ENCODE results near the gene SLC49A3.
"Not testable (repeated sequence)": the region's sequence is repeated elsewhere in the genome, so short reads cannot be mapped to it uniquely, and the experiment has no call there.

The SLC49A3 gene

GRCh38 chr4:721261-722168 lies 32.6 kb upstream of the SLC49A3 start:
- DNase-seq: no peak

GRCh38 chr4:720111-720860 lies 31.3 kb upstream of the SLC49A3 start:
- no peak for DNase-seq

- DNase-seq: no peak
Observed at GRCh38 chr4:718460-718859, 29.5 kb upstream of the SLC49A3 start.

DNA sequence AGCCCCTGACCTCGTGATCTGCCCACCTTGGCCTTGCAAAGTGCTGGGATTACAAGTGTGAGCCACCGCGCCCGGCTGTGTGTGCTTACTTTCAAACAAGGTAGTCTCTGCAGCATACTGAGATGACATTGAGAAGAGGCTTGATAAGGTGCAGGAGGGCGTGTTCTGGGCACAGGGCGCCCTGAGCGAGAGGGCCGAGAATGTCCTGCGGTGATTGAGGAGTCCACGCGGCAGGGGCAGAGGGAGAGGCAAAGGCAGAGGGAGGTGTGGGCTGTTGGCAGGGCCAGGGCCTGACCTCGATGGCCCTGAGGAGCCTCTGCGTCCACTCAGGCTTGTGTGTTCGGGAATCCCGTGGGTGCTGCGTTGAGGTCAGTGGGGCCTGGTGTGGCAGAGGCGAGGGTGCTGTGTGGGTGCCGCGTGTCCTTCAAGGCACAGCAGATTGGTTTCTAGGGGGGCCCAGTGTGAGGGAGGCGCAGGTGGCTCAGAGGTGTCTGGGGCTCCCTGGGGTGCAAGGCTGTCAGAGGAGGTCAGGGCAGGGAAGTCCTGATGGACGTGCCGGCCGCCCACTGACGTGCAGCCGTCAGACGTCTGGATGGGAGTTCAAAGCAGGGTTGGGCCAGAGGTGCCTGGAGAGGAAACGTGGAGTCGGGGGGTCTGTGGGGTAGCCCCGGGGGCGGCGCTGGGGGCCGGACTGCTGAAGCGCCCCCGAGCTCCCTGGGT lies 28.8 kb upstream of the SLC49A3 start:
- no peak for DNase-seq

- DNase-seq: no peak
Observed at GRCh38 chr4:714087-714486, 25.1 kb upstream of the SLC49A3 start.

DNA sequence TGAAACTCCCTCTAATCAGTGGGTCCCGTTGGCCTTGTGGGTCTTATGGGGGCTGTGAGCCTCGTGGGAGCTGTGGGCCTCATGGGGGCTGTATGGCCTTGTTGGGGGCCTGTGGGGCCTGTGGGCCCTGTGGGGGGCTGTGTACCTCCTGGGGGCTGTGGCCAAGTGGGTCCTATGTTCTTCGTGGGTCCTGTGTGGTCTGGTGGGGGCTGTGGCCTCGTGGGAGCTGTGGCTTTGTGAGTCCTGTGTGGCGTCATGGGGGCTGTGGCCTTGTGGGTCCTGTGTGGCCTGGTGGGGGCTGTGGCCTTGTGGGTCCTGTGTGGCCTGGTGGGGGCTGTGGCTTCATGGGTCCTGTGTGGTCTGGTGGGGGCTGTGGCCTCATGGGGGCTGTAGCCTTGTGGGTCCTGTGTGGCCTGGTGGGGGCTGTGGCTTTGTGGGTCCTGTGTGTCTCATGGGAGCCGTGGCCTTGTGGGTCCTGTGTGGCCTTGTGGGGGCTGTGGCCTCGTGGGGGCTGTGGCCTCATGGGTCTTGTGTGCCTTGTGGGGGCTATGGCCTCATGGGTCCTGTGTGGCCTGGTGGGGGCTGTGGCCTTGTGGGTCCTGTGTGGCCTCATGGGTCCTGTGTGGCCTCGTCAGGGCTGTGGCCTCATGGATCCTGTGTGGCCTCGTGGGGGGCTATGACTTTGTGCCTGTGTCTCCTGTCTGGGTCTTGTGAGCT lies 24.1 kb upstream of the SLC49A3 start:
- no peak for DNase-seq

- no peak for DNase-seq
Observed at GRCh38 chr4:712093-712492, 23.1 kb upstream of the SLC49A3 start.

GRCh38 chr4:710916-711315 lies 22.0 kb upstream of the SLC49A3 start:
- no peak for DNase-seq

GRCh38 chr4:710116-710515 lies 21.2 kb upstream of the SLC49A3 start:
- DNase-seq: no peak

DNA sequence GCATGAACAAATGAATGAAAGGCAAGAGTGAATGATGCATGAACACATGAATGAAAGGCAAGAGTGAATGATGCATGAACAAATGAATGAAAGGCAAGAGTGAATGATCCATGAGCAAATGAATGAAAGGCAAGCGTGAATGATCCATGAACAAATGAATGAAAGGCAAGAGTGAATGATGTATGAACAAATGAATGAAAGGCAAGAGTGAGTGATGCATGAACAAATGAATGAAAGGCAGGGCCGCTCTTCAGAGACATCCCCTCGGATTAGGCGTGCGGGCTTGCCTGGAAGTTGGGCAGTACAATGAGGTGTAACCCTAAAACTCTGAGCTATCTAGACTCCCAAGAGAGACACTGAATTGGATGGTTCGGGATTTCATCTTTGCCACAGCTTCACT lies 20.4 kb upstream of the SLC49A3 start:
- no peak for DNase-seq

- DNase-seq: no peak
Observed at GRCh38 chr4:708631-708933, 19.6 kb upstream of the SLC49A3 start.

DNA sequence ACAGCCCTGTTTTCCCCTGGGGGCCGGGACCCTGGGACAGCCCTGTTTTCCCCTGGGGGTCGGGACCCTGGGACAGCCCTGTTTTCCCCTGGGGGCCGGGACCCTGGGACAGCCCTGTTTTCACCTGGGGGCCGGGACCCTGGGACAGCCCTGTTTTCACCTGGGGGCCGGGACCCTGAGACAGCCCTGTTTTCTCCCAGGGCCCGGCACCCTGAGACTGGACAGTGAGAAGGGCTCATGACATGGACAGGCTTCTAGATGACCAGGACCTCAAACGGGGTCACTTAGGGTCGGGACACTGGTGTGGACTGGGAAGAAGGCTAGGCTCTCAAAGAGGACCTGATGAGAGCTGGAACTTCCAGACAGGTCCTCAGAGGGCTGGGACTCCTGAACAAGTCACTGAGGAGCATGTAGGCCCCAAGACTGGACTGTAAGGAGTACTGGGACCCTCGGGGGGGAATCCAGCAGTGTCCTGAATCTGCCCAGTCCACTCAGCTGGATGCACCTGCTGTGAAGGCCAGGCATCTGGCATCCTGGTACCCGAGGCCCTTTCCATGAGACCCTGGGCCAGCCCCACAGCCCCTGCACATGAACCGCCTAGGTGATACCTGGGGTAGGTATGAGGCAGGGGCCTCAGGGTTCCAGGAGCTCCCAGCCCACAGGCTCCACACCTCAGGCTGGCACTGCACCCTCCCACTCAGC lies 19.1 kb upstream of the SLC49A3 start:
- DNase-seq: no peak

DNA sequence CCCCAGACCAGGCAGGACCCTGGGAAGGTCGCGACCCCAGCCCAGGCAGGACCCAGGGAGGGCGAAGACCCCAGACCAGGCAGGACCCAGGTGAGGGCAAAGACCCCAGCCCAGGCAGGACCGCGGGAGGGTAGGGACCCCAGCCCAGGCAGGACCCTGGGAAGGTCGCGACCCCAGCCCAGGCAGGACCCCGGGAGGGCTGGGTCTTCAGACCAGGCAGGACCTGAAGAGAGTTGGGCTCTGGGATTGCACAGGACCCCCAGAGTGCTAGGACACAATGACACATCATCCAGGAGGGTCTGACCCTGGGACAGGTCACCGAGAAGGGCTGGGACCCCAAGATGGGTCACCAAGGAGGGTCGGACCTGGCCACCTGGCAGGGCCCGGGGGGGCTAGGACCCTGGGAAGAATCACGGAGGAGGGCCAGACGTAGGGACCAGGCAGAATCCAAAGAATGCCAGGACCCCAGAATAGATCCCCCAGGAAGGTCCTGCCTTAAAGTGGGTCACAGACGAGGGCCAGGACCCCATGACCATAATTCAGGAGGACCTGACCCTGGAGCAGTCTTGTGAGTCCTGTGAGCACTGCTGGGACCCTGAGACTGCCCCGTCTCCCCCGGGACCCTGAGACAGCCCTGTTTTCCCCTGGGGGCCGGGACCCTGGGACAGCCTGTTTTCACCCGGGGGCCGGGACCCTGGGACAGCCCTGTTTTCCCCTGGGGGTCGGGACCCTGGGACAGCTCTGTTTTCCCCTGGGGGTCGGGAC lies 18.1 kb upstream of the SLC49A3 start:
- DNase-seq: no peak

GRCh38 chr4:706083-706633 lies 17.2 kb upstream of the SLC49A3 start:
- not testable (repeated sequence) for DNase-seq

DNA sequence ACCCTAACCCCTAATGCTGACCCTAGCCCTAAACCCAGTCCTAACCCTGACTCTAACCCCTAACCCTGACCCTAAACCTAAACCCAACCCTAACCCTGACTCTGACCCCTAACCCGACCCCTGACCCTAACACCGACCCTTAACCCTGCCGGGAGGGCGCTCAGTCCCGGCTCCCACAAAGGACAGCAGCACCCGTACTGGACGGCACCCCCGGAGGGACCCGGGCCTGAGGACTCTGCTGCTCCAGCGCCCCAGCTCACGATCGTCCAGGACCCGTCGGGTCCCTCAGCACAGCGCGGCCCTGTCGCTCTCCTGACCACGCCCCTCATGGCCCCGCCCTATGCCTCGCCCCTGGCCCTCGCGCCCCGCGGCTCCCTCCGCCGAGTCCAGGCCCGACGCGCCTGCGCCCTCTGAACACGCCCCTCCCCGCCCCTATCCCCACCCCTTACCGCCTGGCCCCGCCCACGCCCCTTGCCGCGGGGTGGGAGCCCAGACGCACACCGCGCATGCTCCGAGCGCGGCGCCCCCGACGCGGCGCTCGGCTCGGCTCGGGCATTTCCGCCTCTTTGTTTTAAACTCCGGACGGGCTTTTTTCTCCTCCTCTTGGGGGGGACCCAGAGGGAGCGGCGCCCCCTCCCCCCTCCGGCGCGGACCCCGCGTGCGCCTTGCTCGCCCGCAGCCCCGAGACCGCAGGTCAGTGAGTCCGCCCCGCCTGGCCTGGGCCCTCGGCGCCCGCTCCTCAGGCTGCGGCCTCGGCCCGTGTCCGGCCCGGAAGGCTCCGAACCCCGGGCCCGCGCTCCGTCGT lies 16.5 kb upstream of the SLC49A3 start, which contains the start of gene PCGF3:
PCGF3 (plus strand) TSS at position 555 of the 805 bp plus-strand sequence. CDS start 27,849 bp downstream, outside the sequence.
- DNase-seq: peak; percentile 66

DNA sequence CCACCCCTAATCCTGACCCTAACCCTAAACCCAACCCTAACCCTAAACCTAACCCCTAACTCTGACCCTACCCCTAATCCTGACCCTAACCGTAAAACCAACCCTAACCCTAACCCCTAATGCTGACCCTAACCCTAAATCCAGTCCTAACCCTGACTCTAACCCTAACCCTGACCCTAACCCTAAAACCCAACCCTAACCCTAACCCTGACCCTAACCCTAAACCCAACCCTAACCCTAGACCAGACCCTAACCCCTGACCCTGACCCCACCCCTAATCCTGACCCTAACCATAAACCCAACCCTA lies 16.0 kb upstream of the SLC49A3 start:
- no peak for DNase-seq

DNA sequence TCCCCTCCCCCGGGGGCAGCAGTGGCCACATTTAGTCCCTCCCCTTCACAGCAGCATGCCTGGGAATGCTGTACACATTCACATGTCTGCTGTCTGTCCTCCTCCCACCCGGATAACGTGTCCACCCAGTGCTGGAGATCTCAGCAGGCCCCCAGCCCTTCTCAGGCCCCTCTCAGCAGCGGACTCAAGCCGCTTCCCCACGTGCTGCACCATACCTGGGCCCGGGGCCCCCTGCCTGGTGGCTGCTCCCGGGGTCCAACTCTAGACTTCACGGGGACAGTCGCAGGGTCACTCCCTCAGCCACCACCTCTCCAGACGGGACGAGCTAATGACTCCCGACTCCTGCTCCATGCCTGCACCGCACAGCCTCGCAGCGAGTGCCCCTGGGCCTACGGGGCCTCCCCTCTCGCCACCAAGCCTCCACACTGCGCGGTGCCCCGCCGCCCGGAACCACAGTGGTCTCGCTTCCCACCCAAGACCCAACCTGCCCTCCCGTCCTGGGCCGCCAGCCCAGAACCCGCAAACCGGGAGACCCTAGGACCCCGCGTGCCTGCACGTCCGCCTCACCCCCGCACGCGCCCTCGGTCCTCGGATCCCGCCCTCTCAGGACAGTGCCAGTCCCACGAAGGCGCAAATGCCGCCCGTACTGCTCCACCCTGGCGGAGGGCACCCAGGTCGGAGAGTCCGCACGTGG lies 15.4 kb upstream of the SLC49A3 start:
- DNase-seq: no peak

DNA sequence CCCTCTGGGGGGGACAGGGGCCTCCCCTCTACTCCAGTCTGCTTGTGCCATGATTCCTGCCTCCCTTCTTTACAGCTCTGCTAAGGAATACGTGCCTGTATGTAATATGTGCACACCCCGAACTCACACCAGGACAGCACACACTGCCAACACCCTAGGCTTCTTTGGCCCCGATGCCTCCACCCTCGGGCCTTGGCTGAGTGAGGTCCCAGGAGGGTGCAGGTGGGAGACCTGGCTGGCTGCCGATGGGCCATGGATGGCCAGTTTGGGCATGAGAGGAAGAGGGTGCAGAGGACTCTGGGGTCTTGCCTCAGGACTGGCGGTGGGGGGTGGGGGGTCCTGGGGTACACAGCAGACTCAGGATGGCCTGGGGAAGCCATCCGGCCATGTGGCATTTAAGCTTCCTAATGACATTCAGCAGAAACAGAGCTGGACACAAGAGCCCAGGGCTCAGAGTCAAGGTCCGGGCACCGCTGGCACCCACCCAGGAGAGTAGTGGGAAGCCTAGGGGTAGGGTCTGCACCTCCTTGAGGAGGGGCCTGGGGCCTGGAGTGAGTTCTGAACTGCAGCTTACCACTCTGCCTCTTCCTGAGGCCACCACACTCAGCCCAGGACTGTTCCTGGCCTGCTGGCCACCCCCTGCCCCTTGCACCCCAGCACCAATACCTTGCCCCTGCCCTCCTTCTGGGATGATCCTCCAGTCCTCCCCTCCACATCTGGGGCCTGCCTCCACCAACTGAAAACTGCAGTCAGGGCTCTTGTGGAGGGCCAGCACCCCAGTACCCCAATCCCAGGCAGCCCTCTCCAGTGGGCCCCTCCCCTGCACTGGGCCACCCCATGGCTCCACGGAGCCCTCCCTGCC lies 14.6 kb upstream of the SLC49A3 start:
- no peak for DNase-seq

DNA sequence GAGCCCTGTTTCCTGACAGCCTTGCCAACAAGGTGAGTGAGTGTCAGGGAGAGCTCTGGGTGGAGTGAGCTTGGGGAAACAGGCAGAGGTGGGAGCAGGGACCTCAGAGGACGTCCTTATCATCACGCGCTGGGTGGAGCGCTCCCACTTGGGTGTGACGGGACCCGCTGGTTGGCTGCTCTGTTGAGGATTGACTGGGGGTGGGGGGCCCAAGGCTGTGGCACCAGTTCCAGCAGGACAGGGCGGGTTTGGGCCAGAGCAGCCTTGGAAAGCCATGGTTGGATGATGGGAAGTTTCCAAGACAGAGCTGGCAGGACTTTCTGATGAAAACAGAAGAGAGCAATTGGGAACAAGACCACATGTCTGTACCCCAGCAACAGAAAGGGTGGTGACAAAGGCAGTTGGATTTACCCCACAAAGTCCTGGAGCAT lies 13.7 kb upstream of the SLC49A3 start:
- DNase-seq: no peak
